ENCODE measurements around the gene SUSD6.

DNA sequence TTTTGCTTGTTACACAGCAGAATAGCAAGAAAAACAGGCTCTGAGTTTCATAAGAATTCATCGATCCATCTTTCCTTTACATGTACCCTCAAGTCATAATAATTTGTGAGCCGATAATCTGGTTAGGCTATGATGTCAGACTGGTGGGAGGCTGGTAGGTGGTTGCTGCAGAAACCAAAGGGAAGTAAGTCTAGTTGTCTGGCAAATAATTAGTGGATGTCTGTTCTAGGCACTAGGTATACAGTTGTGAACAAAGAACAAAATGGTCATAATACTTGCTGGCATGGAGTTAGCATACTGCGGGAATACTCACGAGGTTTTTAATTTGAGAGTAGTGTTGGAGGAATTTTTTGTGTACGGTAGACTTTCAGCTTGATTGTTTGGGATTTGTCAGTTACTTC is 8.8 kb downstream of the SUSD6 start:
- TF ChIP-seq TAF1 (IDR thresholded peaks at IDR 0.05; ENCODE audit: borderline replicate concordance, low read depth, low read length) (no peak), POLR2AphosphoS5 (IDR thresholded peaks at IDR 0.05; ENCODE audit: low read depth, low read length) (no peak)
